IMR-90 (cell line): ENCODE results near the gene BCKDK. TPM values are rescaled to one million over a fixed set of nuclear protein-coding genes. Genes with fewer than 3 reads are reported as not detected.
A peak's percentile ranks its signal among the peaks of the same experiment; 100 is the strongest.
"Not testable (repeated sequence)": the region's sequence is repeated elsewhere in the genome, so short reads cannot be mapped to it uniquely, and the experiment has no call there.

ENCODE experiments used
- ATAC-seq: fragments of 200-7000 bp; cut with Tn5 transposase; 2 replicates; pipeline ENCODE4 v1.9.1; 2020; ENCODE audit warnings: low read depth, mild to moderate bottlenecking, moderate library complexity
- BruUV-seq: library from RNA; stranded (reverse); fragments of 400-500 nt; replicated peaks from 2 replicates; lab custom pipeline; 2021; lab: Mats Ljungman, UMichigan
- CTCF ChIA-PET: fragments of 300-600 bp; formaldehyde crosslinking; extraction: SDS; loops from one replicate; lab custom pipeline; 2021; ENCODE audit warnings: antibody characterized with exemption; lab: Yijun Ruan, JAX
- POLR2A ChIA-PET: fragments of 300-600 bp; sonication (Branson Sonifier 250); formaldehyde crosslinking; loops from one replicate; lab custom pipeline; 2022; ENCODE audit warnings: antibody characterized with exemption; ENCODE audit not compliant: unreplicated experiment; lab: Charles Lee
- DNase-seq: peaks from one replicate; pipeline ENCODE4 v3.0.0; 2013
- H2AFZ ChIP-seq: replicated peaks from 2 replicates; pipeline ENCODE3; 2013; ENCODE audit warnings: low read length, mild to moderate bottlenecking; ENCODE audit not compliant: poor library complexity
- H2AK5ac ChIP-seq: 2 replicates; pipeline ENCODE4 v1.6.1; 2013; ENCODE audit warnings: low read depth, low read length, inconsistent platforms
- H2AK9ac ChIP-seq: replicated peaks from 2 replicates; pipeline ENCODE3; 2013; ENCODE audit warnings: mild to moderate bottlenecking, low read depth, low read length, moderate library complexity; ENCODE audit not compliant: poor library complexity
- H2BK120ac ChIP-seq: 2 replicates; pipeline ENCODE4 v1.6.1; 2013; ENCODE audit warnings: low read depth, low read length, inconsistent platforms
- H2BK15ac ChIP-seq: 3 replicates; pipeline ENCODE4 v1.6.1; 2013; ENCODE audit warnings: low read depth, low read length, inconsistent platforms
- H2BK20ac ChIP-seq: 2 replicates; pipeline ENCODE4 v1.6.1; 2013; ENCODE audit warnings: low read depth, mild to moderate bottlenecking, inconsistent platforms, low read length, moderate library complexity
- H2BK5ac ChIP-seq: 2 replicates; pipeline ENCODE4 v1.6.1; 2013; ENCODE audit warnings: mild to moderate bottlenecking, low read depth, low read length, inconsistent platforms; ENCODE audit not compliant: poor library complexity, severe bottlenecking
- H3K14ac ChIP-seq: replicated peaks from 2 replicates; pipeline ENCODE4 v1.6.1; 2013; ENCODE audit warnings: low read depth, low read length, inconsistent platforms
- H3K18ac ChIP-seq: 2 replicates; pipeline ENCODE4 v1.6.1; 2013; ENCODE audit warnings: low read depth, low read length, control low read depth
- H3K23ac ChIP-seq: 2 replicates; pipeline ENCODE4 v1.6.1; 2013; ENCODE audit warnings: low read depth, low read length, inconsistent platforms
- H3K27ac ChIP-seq: 2 replicates; pipeline ENCODE4 v1.5.1; 2013; ENCODE audit warnings: mild to moderate bottlenecking, control low read depth, low read length; ENCODE audit not compliant: insufficient read depth
- H3K27me3 ChIP-seq: 2 replicates; pipeline ENCODE4 v1.6.1; 2013; ENCODE audit warnings: low read length; ENCODE audit not compliant: control insufficient read depth, insufficient read depth
- H3K36me3 ChIP-seq: 2 replicates; pipeline ENCODE4 v1.6.1; 2013; ENCODE audit warnings: low read length, mixed read lengths; ENCODE audit not compliant: control insufficient read depth, insufficient read depth
- H3K4ac ChIP-seq: 2 replicates; pipeline ENCODE4 v1.6.1; 2013; ENCODE audit warnings: low read depth, low read length, inconsistent platforms
- H3K4me1 ChIP-seq: 2 replicates; pipeline ENCODE4 v1.6.1; 2013; ENCODE audit warnings: low read length, mixed read lengths; ENCODE audit not compliant: control insufficient read depth, insufficient read depth
- H3K4me2 ChIP-seq: 2 replicates; pipeline ENCODE4 v1.6.1; 2013; ENCODE audit warnings: low read depth, mild to moderate bottlenecking, control low read depth, low read length, moderate library complexity
- H3K4me3 ChIP-seq: 2 replicates; pipeline ENCODE4 v1.5.1; 2013; ENCODE audit warnings: low read depth, mild to moderate bottlenecking, control low read depth, low read length, moderate library complexity; ENCODE audit not compliant: insufficient read depth
- H3K56ac ChIP-seq: 2 replicates; pipeline ENCODE4 v1.6.1; 2013; ENCODE audit warnings: low read length, inconsistent platforms; ENCODE audit not compliant: insufficient read depth; ENCODE audit errors: extremely low read depth
- H3K79me1 ChIP-seq, 2 experiments: 2 replicates each; pipeline ENCODE4 v1.6.1; 2013; ENCODE audit warnings: low read length in 2 of 2, inconsistent platforms in 1 of 2, low read depth in 1 of 2
- H3K9ac ChIP-seq: 2 replicates; pipeline ENCODE4 v1.6.1; 2013; ENCODE audit warnings: low read depth, low read length, control low read depth
- H3K9me1 ChIP-seq: 2 replicates; pipeline ENCODE4 v1.6.1; 2013; ENCODE audit warnings: low read length, inconsistent platforms; ENCODE audit not compliant: insufficient read depth
- H3K9me3 ChIP-seq: 2 replicates; pipeline ENCODE4 v1.6.1; 2013; ENCODE audit warnings: low read length; ENCODE audit not compliant: control insufficient read depth, insufficient read depth
- H4K20me1 ChIP-seq: 2 replicates; pipeline ENCODE4 v1.6.1; 2013; ENCODE audit warnings: low read length, inconsistent platforms; ENCODE audit not compliant: insufficient read depth
- H4K5ac ChIP-seq: 2 replicates; pipeline ENCODE4 v1.6.1; 2013; ENCODE audit warnings: mild to moderate bottlenecking, low read depth, low read length, control low read depth
- H4K8ac ChIP-seq, 2 experiments: 2 replicates each; pipeline ENCODE4 v1.6.1; 2013; ENCODE audit warnings: low read depth in 2 of 2, low read length in 2 of 2, control low read depth in 1 of 2, inconsistent platforms in 1 of 2
- H4K91ac ChIP-seq: 2 replicates; pipeline ENCODE4 v1.6.1; 2013; ENCODE audit warnings: low read depth, low read length, inconsistent platforms; ENCODE audit not compliant: insufficient read depth
- BHLHE40 ChIP-seq: fragments of 150-350 bp; IDR thresholded peaks from 2 replicates; pipeline ENCODE4 v1.6.1; 2016; ENCODE audit warnings: mild to moderate bottlenecking, low read depth, low read length
- CEBPB ChIP-seq: IDR thresholded peaks from 2 replicates; pipeline ENCODE4 v1.6.1; 2012; ENCODE audit warnings: low read depth, low read length, improper control_type of control experiment
- CHD1 ChIP-seq: IDR thresholded peaks from 2 replicates; pipeline ENCODE4 v1.6.1; 2012; ENCODE audit warnings: low read depth, low read length, improper control_type of control experiment
- MAFK ChIP-seq: IDR thresholded peaks from 2 replicates; pipeline ENCODE4 v1.6.1; 2012; ENCODE audit warnings: low read depth, low read length, improper control_type of control experiment
- MXI1 ChIP-seq: IDR thresholded peaks from 2 replicates; pipeline ENCODE4 v1.6.1; 2012; ENCODE audit warnings: low read depth, mild to moderate bottlenecking, low read length, moderate library complexity, borderline replicate concordance
- NFE2L2 ChIP-seq: fragments of 150-350 bp; IDR thresholded peaks from 2 replicates; pipeline ENCODE4 v1.6.1; 2016; ENCODE audit warnings: low read depth, mild to moderate bottlenecking, low read length
- POLR2A ChIP-seq: IDR thresholded peaks from 2 replicates; pipeline ENCODE4 v1.6.1; 2012; ENCODE audit warnings: mild to moderate bottlenecking, low read depth, low read length
- RAD21 ChIP-seq: IDR thresholded peaks from 2 replicates; pipeline ENCODE4 v1.6.1; 2012; ENCODE audit warnings: low read length, improper control_type of control experiment
- RFX5 ChIP-seq: IDR thresholded peaks from 2 replicates; pipeline ENCODE4 v1.8.0; 2012; ENCODE audit warnings: low read depth, mild to moderate bottlenecking, low read length, moderate library complexity
- WGBS, 2 experiments: methylation state at CpG; one replicate each; pipeline versions ENCODE4 v1.1.5 to v1.1.7; 2013; ENCODE audit warnings: missing lambda C conversion rate in 2 of 2; ENCODE audit not compliant: insufficient read length in 1 of 2; ENCODE audit errors: extremely low coverage in 2 of 2; 5-methylcytosine and 5-hydroxymethylcytosine counted together
- dilution Hi-C: fragments of 300-500 bp; cut with HindIII; formaldehyde crosslinking; loops from one replicate; pipeline ENCODE4 v1.14.3; 2018; ENCODE audit warnings: low sequenced_read_pairs; ENCODE audit not compliant: unreplicated experiment
- in situ Hi-C: fragments of 300-500 bp; cut with MboI; formaldehyde crosslinking; loops from 3 replicates; pipeline ENCODE4 v1.14.3; 2019; ENCODE audit warnings: low sequenced_read_pairs, inconsistent platforms, mixed read lengths
- intact Hi-C: fragments of 100-400 bp; cut with micrococcal nuclease; formaldehyde crosslinking; loops from 2 replicates; pipeline ENCODE4 v1.10.0; 2022
- polyA plus RNA-seq, 3 experiments: library from polyadenylated mRNA; depleted of rRNA; stranded (reverse); fragments of >200 nt; gene quantifications; 2 replicates each; pipeline ENCODE4 v1.2.3, GENCODE V29; 2012; ENCODE audit warnings: low replicate concordance in 1 of 3
- total RNA-seq: library from RNA; depleted of rRNA; stranded (reverse); fragments of >200 nt; gene quantifications from 2 replicates; pipeline ENCODE4 v1.2.3, GENCODE V29; 2012
- TF ChIP-seq, protein P1 (sequence below): fragments of 150-350 bp; IDR thresholded peaks from 2 replicates; pipeline ENCODE4 v1.6.1; 2016; ENCODE audit warnings: low read depth, mild to moderate bottlenecking, low read length, moderate library complexity, borderline replicate concordance

The BCKDK gene
- total and polyA plus RNA-seq, 2 of the 4 experiments (the other 2 are of a cell fraction): 26.0 to 79.3 TPM

DNA sequence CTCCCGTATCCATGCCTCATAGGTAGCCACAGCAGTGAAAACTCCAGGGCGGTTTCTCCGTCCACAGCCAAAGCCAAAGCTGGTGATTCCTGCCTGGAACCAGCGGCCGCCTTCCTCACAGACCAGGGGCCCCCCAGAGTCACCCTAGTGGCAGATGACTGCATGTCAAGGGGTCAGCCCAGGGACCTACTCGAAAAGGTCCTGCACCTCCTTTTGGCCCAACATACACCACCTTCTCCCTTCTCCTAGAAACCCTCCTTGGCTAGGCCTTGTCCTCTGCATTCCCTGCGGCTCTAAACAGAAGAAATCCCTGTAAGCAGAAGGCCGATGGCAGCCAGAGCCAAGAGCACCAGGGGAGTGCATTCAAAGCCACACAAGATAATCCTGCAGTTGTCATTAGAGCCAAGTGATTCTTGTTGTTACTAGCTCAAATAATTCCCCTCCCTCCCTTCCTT lies 35.5 kb downstream of the BCKDK start:
- H3K23ac ChIP-seq: no peak overlapping the region
- H4K5ac ChIP-seq: no peak overlapping the region
- no peak overlapping the region for H3K9ac ChIP-seq
- H3K9me3 ChIP-seq: no peaks in the 10 kb centered on the region
- H3K27ac ChIP-seq: no peak overlapping the region
- H2BK15ac ChIP-seq: no peak overlapping the region
- peaks cover 0 to 4% of the 10 kb centered on the region in 2 experiments; a peak in 1 of 4 replicates for H3K79me1 ChIP-seq
- BruUV-seq: no TSS peak
- H3K4me3 ChIP-seq: no peak overlapping the region
- ATAC-seq (no peak), DNase-seq (no peak)
- H2AK9ac ChIP-seq: no peak overlapping the region
- H2BK5ac ChIP-seq: no peak overlapping the region
- peaks cover 23% of the 10 kb centered on the region for H3K27me3 ChIP-seq
- in situ Hi-C loops (no loop called here), intact Hi-C loops (loop anchor here (2.0 kb wide), 1 partner anchor 27 kb away; the partner anchor contains the start of gene KAT8), dilution Hi-C loops (no loop called here)
- H3K4ac ChIP-seq: no peak overlapping the region
- peaks cover 12% of the 10 kb centered on the region for H3K4me1 ChIP-seq
- ChIA-PET CTCF (interaction anchor here (0.6 to 2.2 kb wide), 2 partner anchors 14 to 237 kb away, joined by 3 to 13 read pairs; no protein-coding TSS in a partner anchor), POLR2A (no interaction called here)
- TF ChIP-seq RAD21 (no peak), CEBPB (no peak), MAFK (no peak), POLR2A (no peak), MXI1 (no peak), CHD1 (no peak), BHLHE40 (no peak), NFE2L2 (no peak), RFX5 (no peak)
- TF ChIP-seq, protein P1, sequence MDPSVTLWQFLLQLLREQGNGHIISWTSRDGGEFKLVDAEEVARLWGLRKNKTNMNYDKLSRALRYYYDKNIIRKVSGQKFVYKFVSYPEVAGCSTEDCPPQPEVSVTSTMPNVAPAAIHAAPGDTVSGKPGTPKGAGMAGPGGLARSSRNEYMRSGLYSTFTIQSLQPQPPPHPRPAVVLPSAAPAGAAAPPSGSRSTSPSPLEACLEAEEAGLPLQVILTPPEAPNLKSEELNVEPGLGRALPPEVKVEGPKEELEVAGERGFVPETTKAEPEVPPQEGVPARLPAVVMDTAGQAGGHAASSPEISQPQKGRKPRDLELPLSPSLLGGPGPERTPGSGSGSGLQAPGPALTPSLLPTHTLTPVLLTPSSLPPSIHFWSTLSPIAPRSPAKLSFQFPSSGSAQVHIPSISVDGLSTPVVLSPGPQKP: no peak
- H4K8ac ChIP-seq: no peak overlapping the region
- H3K4me2 ChIP-seq: no peak overlapping the region
- H2BK20ac ChIP-seq: no peak overlapping the region
- H2AFZ ChIP-seq: no peak overlapping the region
- WGBS, 2 experiments: 90% methylated on average over 5 of the region's 8 CpGs; no CpG with 5 or more reads in 1 of the 2 experiments
- H4K20me1 ChIP-seq: no peaks in the 10 kb centered on the region; the same call in 1 of the 2 replicates
- no peak overlapping the region for H3K14ac ChIP-seq
- no peaks in the 10 kb centered on the region for H3K36me3 ChIP-seq
- 0 out of 2 replicates have a peak, but pooled peaks cover 4% of the 10 kb centered on the region for H3K9me1 ChIP-seq
- no peak overlapping the region for H3K18ac ChIP-seq
- no peak overlapping the region for H2BK120ac ChIP-seq
- H2AK5ac ChIP-seq: no peak overlapping the region
- H4K91ac ChIP-seq: no peak overlapping the region
- no peak overlapping the region for H3K56ac ChIP-seq

DNA sequence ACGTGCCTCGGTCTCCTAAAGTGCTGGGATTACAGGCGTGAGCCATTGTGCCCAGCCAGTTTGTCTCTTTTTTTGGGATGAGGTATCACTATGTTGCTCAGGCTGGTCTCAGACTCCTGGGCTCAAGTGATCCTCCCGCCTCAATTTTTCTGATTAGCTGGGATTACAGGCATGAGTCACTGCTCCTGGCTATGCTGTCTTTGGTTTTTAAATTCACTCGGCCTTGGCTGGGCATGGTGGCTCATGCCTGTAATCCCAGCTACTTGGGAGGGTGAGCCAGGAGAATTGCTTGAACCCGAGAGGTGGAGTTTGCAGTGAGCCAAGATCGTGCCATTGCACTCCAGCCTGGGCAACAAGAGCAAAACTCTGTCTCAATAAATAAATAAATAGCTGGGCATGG lies 36.2 kb downstream of the BCKDK start:
- H2AK9ac ChIP-seq, H3K56ac ChIP-seq, H2AFZ ChIP-seq, intact Hi-C loops, H3K4me1 ChIP-seq, H3K27ac ChIP-seq, H4K91ac ChIP-seq, H4K20me1 ChIP-seq, H2BK20ac ChIP-seq, H2BK120ac ChIP-seq, H3K9me3 ChIP-seq, H3K4ac ChIP-seq, H3K79me1 ChIP-seq, H2BK5ac ChIP-seq, H3K23ac ChIP-seq, dilution Hi-C loops, H2AK5ac ChIP-seq, H3K4me3 ChIP-seq, H3K36me3 ChIP-seq, H3K14ac ChIP-seq, CTCF ChIA-PET, in situ Hi-C loops, H3K4me2 ChIP-seq, H4K8ac ChIP-seq, BruUV-seq, H3K9ac ChIP-seq, POLR2A ChIA-PET, H3K18ac ChIP-seq, H2BK15ac ChIP-seq, ATAC-seq, H4K5ac ChIP-seq, H3K9me1 ChIP-seq: not testable (repeated sequence)
- 100% methylated on average over 1 of the region's 7 CpGs; no CpG with 5 or more reads in 1 of the 2 experiments for WGBS, 2 experiments
- DNase-seq: peak; percentile 24
- H3K27me3 ChIP-seq: peaks cover 29% of the 10 kb centered on the region
